Limb (tissue), 2 donors: ENCODE results near the gene CACNB4.
"Not testable (repeated sequence)": the region's sequence is repeated elsewhere in the genome, so short reads cannot be mapped to it uniquely, and the experiment has no call there.

Source experiments
- DNase-seq, 2 donors: peaks; one replicate each; pipeline ENCODE4 v3.0.0-alpha.2; 2016; ENCODE audit errors: extremely low spot score in 2 of 2

Gene CACNB4

DNA sequence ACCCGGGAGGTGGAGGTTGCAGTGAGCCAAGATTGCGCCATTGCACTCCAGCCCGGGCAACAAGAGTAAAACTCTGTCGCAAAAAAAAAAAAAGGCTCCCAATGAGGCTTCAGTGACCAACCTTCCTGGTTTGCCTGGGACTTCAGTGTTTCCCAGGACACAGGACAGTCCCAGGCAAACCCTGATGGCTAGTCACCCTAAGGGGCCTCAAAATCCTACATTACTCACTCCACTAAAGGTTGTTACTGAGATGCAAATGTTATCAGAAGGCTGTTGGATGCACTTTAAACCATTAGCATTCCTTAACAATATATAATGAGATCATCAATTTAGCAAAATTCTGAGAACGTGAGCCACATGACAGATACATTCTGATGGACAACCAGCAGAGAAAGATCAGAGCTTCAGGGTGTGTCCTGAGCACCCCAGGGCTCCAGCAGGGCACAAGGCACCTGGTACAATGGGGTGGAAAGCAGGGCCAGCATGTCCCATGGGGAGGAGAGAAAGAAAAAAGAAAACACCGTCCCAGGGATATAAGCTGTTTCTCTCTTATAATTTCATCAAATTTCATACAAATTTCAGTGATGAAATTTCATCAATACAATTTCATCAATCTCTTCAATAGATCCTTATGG lies 152.5 kb downstream of the CACNB4 start:
- DNase-seq: no peak

DNA sequence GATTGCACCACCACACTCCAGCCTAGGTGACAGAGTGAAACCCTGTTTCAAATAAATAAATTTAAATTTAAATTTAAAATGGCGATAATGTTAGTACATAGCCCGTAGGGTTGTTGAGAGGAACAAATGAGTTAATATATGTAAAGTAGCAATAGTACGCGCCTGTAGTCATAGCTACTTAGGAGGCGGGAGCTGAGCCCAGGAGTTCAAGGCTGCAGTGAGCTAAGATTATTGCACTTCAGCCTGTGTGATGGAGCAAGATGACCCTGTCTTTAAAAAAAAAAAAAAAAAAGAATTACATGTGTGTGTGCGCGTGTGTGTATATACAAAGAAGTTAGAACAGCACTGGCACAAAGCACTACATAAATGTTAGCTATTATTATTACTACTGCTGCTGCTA lies 153.2 kb downstream of the CACNB4 start:
- DNase-seq: no peak

- no peak for DNase-seq
Observed at GRCh38 chr2:151945186-151945585, 153.7 kb downstream of the CACNB4 start.

DNA sequence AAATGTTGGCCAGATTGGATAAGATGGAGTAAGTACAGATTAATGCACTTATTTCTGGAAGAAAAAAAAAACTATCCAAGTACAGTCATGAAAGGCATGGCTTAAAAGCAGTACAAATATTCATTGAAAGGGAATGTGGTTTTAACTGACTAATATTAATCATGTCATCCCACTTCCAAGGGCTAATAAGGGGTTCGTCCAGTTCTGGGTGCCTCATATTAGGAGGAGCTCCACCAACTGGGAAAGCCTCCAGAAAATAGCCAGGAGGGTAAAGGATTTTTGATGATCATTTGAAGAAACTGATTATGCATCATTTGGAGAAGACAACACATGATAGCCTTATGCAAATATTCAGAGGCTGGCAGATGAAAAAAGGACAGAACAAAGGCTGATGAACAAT lies 155.4 kb downstream of the CACNB4 start:
- no peak for DNase-seq

DNA sequence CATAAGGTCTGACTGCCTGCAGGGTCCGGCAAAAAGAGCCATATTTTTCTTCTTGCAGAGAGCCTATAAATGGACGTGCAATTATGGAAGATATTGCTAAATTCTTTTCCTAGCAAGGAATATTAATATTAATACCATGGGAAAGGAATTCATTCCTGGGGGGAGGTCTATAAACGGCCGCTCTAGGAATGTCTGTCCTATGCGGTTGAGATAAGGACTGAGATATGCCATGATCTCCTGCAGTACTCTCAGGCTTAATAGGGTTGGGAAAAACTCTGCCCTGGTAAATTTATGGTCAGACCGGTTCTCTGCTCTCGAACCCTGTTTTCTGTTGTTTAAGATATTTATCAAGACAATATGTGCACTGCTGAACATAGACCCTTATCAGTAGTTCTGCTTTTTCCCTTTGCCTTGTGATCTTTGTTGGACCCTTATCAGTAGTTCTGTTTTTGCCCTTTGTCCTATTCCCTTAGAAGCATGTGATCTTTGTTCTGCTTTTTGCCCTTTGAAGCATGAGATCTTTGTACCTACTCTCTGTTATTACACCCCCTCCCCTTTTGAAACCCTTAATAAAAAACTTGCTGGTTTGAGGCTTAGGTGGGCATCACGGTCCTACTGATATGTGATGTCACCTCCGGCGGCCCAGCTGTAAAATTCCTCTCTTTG lies 156.2 kb downstream of the CACNB4 start:
- DNase-seq: not testable (repeated sequence)

DNA sequence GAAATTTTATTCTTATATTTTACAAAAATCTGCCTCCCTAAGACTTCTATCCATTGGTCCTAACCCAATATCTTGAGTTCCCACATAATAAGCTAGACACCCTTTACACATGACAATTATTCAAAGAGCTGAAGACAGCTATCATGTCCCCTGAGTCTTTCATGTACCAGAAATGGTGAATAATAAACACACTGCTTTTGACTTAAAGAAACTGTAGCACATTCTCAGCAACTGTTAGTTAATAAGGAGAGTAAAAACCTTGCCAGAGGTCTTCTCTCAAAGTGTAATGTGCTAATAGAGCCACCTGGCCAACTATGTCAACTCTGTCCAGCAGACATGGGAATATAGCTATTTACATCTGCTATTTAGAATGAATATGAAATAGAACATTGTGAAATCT lies 160.9 kb downstream of the CACNB4 start:
- DNase-seq: no peak

GRCh38 chr2:151936626-151937025 lies 162.2 kb downstream of the CACNB4 start:
- no peak for DNase-seq

DNA sequence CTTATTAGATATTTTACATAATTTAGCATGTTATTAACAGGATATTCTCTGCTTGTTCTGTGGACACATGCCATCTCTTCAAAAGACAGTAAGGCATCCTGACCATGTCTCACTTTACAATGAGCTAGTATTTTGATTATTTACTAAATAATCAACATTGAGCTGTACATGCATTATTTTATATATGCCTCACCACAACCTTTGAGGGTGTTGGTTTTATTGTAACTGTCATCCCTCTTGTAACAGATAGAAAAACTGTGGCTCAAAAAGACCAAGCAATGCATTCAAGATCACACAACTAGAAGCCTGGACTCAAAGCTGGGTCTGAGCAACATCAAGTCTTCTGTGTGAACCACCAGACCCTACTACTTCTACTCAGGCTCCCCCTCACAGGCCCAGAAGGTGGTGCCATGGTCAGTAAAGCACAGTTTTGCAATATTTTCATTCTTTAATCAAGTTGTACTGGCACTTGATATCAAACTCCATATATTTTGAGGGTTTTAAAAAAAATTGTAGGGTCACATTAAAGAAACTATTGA lies 165.5 kb downstream of the CACNB4 start:
- DNase-seq: no peak

- no peak for DNase-seq
Observed at GRCh38 chr2:151931756-151932155, 167.1 kb downstream of the CACNB4 start.

DNA sequence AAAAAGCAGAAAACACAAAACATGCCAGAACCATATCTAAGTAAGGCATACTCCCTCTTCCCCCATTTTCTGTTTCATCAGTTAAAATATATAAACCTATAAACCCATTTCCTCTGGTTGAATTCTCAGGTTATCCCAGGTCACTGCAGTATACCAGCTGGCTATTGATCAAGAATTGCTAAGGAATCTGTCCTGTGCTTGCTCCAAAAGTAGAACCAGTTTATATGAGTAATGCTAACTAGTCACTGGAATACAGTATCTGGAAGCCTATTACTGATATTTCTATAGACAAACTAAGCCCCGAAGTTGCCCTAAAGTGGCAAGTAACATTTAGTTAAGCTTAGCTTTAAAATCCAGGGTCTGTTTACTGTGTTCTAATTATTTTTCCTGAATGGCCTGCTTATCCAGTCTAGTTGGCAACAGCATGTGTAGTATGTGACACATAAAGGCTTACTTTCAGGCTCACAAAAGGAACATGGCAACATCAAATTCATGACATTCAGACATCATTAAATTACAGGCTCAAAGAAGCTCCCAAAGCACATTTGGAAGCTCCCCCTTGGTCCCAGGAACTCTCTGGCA lies 167.7 kb downstream of the CACNB4 start:
- no peak for DNase-seq

GRCh38 chr2:151930042-151930441 lies 168.8 kb downstream of the CACNB4 start:
- DNase-seq: no peak

DNA sequence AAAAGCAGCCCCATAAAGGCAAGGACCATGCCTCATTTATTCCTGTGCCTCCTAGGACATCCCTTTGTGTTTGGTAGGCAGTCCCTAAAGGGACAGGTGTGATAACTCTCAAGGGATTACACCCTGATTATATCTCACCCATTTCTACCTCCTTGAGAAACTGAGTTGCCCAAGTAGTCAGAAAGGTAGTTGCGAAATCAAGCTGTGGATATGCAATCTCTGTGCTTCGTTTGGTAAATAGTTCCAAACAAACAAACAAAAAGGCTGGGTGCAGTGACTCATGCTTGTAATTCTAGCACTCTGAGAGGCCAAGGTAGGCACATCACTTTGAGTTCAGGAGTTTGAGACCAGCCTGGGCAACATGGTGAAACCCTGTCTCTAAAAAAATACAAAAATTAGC lies 170.5 kb downstream of the CACNB4 start:
- no peak for DNase-seq

GRCh38 chr2:151927501-151928221 lies 171.2 kb downstream of the CACNB4 start:
- no peak for DNase-seq

DNA sequence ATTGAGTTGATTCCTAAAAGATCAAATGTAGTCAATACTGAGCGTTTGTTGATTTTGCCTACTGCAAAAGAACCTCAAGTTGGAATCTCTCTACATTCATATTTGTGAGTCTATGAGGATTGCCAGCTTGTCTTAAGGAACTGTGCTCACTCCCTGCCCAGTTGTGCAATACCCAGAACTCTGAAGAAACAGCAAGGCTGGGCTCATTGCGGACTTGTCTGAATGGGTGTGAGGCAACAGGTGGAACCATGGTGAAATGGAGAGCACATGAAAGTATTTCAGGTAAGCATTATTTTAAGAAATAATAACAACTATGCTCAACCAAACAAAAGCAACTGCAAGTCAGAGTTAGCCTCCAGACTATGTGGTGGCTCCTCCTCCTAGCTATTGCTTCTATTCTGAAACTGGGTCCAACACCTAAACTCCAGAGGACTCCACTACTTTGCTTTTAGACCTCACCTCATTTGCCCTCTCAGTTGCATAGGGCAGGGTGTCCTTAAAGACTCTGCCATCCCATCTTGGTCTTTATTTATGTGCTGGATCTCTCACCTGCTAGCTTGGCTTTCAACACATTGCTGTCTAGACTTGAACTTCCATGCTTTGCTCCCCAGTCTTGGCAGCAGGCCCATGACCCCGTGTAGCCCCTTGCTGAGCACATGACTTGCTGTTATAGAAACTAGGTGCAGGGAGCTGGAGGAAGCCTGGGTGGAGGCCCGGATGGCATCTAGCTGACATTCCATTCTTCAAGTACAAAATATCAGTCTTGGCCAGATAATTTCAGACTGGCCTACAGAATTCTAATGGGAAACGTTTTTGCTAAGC lies 175.8 kb downstream of the CACNB4 start:
- peak in 1 of 2 donors; percentile 41 for DNase-seq

- DNase-seq: no peak
Observed at GRCh38 chr2:151919786-151920185, 179.1 kb downstream of the CACNB4 start.

GRCh38 chr2:151918308-151918707 lies 180.5 kb downstream of the CACNB4 start:
- DNase-seq: no peak

- DNase-seq: no peak
Observed at GRCh38 chr2:151916632-151917031, 182.2 kb downstream of the CACNB4 start.

GRCh38 chr2:151915629-151916025 lies 183.2 kb downstream of the CACNB4 start:
- DNase-seq: not testable (repeated sequence)

- DNase-seq: no peak
Observed at GRCh38 chr2:151914989-151915628, 183.7 kb downstream of the CACNB4 start.

DNA sequence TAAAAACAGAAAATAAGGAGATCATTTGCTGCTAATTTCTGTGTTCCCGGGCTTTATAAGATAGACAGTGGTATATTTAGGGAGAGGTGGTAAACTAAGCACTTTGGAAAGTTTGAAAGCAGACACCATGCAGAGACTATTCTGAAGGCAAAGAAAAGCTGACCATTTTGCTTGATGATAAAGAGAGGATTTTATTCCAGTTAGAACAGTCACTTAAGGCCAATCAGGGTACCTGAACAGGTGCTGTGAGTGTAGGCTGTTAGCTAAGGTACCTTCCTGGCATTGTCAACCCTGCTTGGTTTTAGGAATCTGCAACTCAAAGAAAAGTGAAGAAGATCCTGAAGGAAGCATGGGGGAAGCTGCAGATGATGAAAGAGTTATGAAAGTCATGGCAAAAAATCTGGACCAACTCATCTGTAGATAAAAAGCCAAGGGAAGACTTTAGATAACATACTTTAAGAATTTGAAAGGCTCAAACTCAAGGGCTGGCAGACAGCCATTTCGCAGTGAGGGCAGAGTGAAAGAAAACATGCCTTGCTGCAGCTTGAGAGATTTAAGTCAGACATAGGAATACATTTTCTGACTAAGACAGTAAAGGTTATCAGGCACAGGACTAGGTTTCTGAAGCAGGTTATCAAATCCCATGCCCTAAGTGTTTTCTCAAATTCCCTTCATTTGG lies 190.5 kb downstream of the CACNB4 start:
- DNase-seq: no peak
